ENCODE data around the gene MPRIP. TPM values are rescaled to one million over a fixed set of nuclear protein-coding genes. Genes with fewer than 3 reads are reported as not detected.

Gene MPRIP
- total RNA-seq, 1 donor from 2014 or later: 198 TPM

GRCh38 chr17:17084941-17085340 lies 42.7 kb downstream of the MPRIP start:
- intact Hi-C loops (cut with micrococcal nuclease): no loop called here

GRCh38 chr17:17086585-17086984 lies 44.3 kb downstream of the MPRIP start:
- intact Hi-C loops (cut with micrococcal nuclease): no loop called here

- intact Hi-C loops (cut with micrococcal nuclease): no loop called here
Measured at GRCh38 chr17:17087424-17088015, 45.3 kb downstream of the MPRIP start.

GRCh38 chr17:17088086-17088485 lies 45.8 kb downstream of the MPRIP start:
- intact Hi-C loops (cut with micrococcal nuclease): no loop called here

GRCh38 chr17:17088541-17089525 lies 46.6 kb downstream of the MPRIP start:
- intact Hi-C loops (cut with micrococcal nuclease): no loop called here

- intact Hi-C loops (cut with micrococcal nuclease): no loop called here
Measured at GRCh38 chr17:17089796-17090641, 47.8 kb downstream of the MPRIP start.

- intact Hi-C loops (cut with micrococcal nuclease): no loop called here
Measured at GRCh38 chr17:17090642-17091103, 48.4 kb downstream of the MPRIP start.

- intact Hi-C loops (cut with micrococcal nuclease): no loop called here
Measured at GRCh38 chr17:17091276-17091675, 49.0 kb downstream of the MPRIP start.

- intact Hi-C loops (cut with micrococcal nuclease): no loop called here
Measured at GRCh38 chr17:17091856-17092756, 49.8 kb downstream of the MPRIP start.

GRCh38 chr17:17093764-17094163 lies 51.5 kb downstream of the MPRIP start:
- intact Hi-C loops (cut with micrococcal nuclease): no loop called here

GRCh38 chr17:17096438-17097178 lies 54.4 kb downstream of the MPRIP start:
- intact Hi-C loops (cut with micrococcal nuclease): no loop called here

GRCh38 chr17:17097763-17098345 lies 55.6 kb downstream of the MPRIP start:
- intact Hi-C loops (cut with micrococcal nuclease): no loop called here

GRCh38 chr17:17098551-17099179 lies 56.4 kb downstream of the MPRIP start:
- intact Hi-C loops (cut with micrococcal nuclease): no loop called here

- intact Hi-C loops (cut with micrococcal nuclease): no loop called here
Measured at GRCh38 chr17:17102176-17102575, 59.9 kb downstream of the MPRIP start.

- intact Hi-C loops (cut with micrococcal nuclease): no loop called here
Measured at GRCh38 chr17:17103160-17103559, 60.9 kb downstream of the MPRIP start.

- intact Hi-C loops (cut with micrococcal nuclease): no loop called here
Measured at GRCh38 chr17:17104036-17104435, 61.8 kb downstream of the MPRIP start.

- intact Hi-C loops (cut with micrococcal nuclease): no loop called here
Measured at GRCh38 chr17:17104494-17104893, 62.2 kb downstream of the MPRIP start.

GRCh38 chr17:17105976-17106375 lies 63.7 kb downstream of the MPRIP start:
- intact Hi-C loops (cut with micrococcal nuclease): no loop called here

GRCh38 chr17:17106756-17107155 lies 64.5 kb downstream of the MPRIP start:
- intact Hi-C loops (cut with micrococcal nuclease): no loop called here

All from T-helper 2 cell treated with Interferon-gamma antibody and Interleukin-4, amounts not matched to agents 100 ng/mL and 5 ng/mL, for 36 hours (primary cell).